K562 (cell line): ENCODE results near the gene GNG3. TPM values are rescaled to one million over a fixed set of nuclear protein-coding genes. Genes with fewer than 3 reads are reported as not detected.

ENCODE experiments used
- CEBPG ChIP-seq, 3 experiments: fragments of 200-800 bp in 1 of 3; sonication (Bioruptor generic) in 1 of 3; sonication (generic) in 1 of 3; formaldehyde crosslinking in 1 of 3; IDR thresholded peaks in 2 of 3; conservative IDR thresholded peaks in 1 of 3; 2 replicates each; pipeline versions ENCODE4 v1.6.1 to v1.8.0; 2016 to 2022; ENCODE audit warnings: missing compliant biosample characterization in 2 of 3, missing genetic modification characterization in 2 of 3, mild to moderate bottlenecking in 1 of 3, missing genetic modification reagents in 1 of 3
- CSDE1 ChIP-seq, 2 experiments: fragments of 450-650 bp; IDR thresholded peaks; 2 replicates each; pipeline ENCODE4 v1.6.1; 2016; ENCODE audit warnings: mild to moderate bottlenecking in 1 of 2
- ERF ChIP-seq: fragments of 450-650 bp; formaldehyde crosslinking; IDR thresholded peaks from 2 replicates; pipeline ENCODE4 v1.4.0; 2020; ENCODE audit warnings: mild to moderate bottlenecking, mixed read lengths
- KLF16 ChIP-seq: IDR thresholded peaks from 2 replicates; pipeline ENCODE4 v1.6.1; 2016; ENCODE audit warnings: antibody characterized with exemption
- MYBL2 ChIP-seq, 2 experiments: fragments of 450-650 bp in 1 of 2; sonication (generic) in 1 of 2; formaldehyde crosslinking in 1 of 2; IDR thresholded peaks; 2 replicates each; pipeline versions ENCODE4 v1.6.1 to v1.8.1; 2017 to 2022; ENCODE audit warnings: borderline replicate concordance in 1 of 2, inconsistent platforms in 1 of 2, low read depth in 1 of 2, mild to moderate bottlenecking in 1 of 2, missing genetic modification reagents in 1 of 2, moderate library complexity in 1 of 2
- RUNX1 ChIP-seq: sonication (generic); IDR thresholded peaks from 2 replicates; pipeline ENCODE4 v1.6.1; 2016; ENCODE audit warnings: antibody characterized with exemption, low read depth
- ZNF518B ChIP-seq: fragments of 250-450 bp; sonication (Bioruptor Pico); IDR thresholded peaks from 2 replicates; pipeline ENCODE4 v1.5.0; 2021; ENCODE audit warnings: mild to moderate bottlenecking, moderate library complexity
- polyA plus RNA-seq, 8 experiments: library from polyadenylated mRNA; depleted of rRNA in 4 of 8; stranded (reverse) in 5 of 8; unstranded in 3 of 8; fragments of >200 nt; fragmentation: Nextera tagmentation in 2 of 8; fragmentation: Illumina TruSeq in 1 of 8; extraction: Ambion mirVana in 2 of 8; extraction: Trizol in 1 of 8; gene quantifications; 2 replicates each; pipeline versions ENCODE4 v1.2.1 to v1.2.3, GENCODE V29; 2011 to 2014; ENCODE audit warnings: inconsistent platforms in 1 of 8, missing spikeins in 1 of 8
- total RNA-seq, 7 experiments: library from RNA; depleted of rRNA in 6 of 7; stranded (reverse); fragments of >200 nt in 6 of 7; fragmentation: Illumina TruSeq in 2 of 7; extraction: Trizol in 2 of 7; gene quantifications; 2 replicates each; pipeline versions ENCODE4 v1.2.1 to v1.2.3, GENCODE V29; 2011 to 2021; ENCODE audit warnings: low replicate concordance in 1 of 7
- TF ChIP-seq, protein P1 (sequence below), 2 experiments: fragments of 450-650 bp in 1 of 2; sonication (generic) in 1 of 2; formaldehyde crosslinking in 1 of 2; IDR thresholded peaks; 2 replicates each; pipeline versions ENCODE4 v1.7.1 to v1.9.0; 2016 to 2022; ENCODE audit warnings: inconsistent platforms in 1 of 2, mild to moderate bottlenecking in 1 of 2, missing genetic modification reagents in 1 of 2
- TF ChIP-seq, protein P2 (sequence below): fragments of 450-650 bp; conservative IDR thresholded peaks from 2 replicates; pipeline ENCODE4 v1.6.1; 2016; ENCODE audit warnings: missing genetic modification characterization, low read depth, mild to moderate bottlenecking, control low read depth, missing compliant biosample characterization

GNG3 gene
- total and polyA plus RNA-seq, 9 of the 15 experiments (the other 6 are each of a cell fraction or from before 2014, with no cell fraction given): 0.07 TPM; not detected in 8

DNA sequence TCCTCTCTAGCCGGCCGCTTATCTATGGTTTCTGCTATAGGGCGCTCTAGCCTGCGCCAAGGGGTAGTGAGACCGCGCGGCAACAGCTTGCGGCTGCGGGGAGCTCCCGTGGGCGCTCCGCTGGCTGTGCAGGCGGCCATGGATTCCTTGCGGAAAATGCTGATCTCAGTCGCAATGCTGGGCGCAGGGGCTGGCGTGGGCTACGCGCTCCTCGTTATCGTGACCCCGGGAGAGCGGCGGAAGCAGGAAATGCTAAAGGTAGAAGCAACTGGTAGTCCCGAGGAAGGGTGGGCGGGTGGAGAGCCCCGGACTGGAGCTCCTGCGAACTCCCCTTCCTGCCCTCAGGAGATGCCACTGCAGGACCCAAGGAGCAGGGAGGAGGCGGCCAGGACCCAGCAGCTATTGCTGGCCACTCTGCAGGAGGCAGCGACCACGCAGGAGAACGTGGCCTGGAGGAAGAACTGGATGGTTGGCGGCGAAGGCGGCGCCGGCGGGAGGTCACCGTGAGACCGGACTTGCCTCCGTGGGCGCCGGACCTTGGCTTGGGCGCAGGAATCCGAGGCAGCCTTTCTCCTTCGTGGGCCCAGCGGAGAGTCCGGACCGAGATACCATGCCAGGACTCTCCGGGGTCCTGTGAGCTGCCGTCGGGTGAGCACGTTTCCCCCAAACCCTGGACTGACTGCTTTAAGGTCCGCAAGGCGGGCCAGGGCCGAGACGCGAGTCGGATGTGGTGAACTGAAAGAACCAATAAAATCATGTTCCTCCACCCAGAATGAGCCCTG lies 35.7 kb upstream of the GNG3 start, which contains the start of the genes LBHD1 and UQCC3 (continued):
- TF ChIP-seq, protein P1, sequence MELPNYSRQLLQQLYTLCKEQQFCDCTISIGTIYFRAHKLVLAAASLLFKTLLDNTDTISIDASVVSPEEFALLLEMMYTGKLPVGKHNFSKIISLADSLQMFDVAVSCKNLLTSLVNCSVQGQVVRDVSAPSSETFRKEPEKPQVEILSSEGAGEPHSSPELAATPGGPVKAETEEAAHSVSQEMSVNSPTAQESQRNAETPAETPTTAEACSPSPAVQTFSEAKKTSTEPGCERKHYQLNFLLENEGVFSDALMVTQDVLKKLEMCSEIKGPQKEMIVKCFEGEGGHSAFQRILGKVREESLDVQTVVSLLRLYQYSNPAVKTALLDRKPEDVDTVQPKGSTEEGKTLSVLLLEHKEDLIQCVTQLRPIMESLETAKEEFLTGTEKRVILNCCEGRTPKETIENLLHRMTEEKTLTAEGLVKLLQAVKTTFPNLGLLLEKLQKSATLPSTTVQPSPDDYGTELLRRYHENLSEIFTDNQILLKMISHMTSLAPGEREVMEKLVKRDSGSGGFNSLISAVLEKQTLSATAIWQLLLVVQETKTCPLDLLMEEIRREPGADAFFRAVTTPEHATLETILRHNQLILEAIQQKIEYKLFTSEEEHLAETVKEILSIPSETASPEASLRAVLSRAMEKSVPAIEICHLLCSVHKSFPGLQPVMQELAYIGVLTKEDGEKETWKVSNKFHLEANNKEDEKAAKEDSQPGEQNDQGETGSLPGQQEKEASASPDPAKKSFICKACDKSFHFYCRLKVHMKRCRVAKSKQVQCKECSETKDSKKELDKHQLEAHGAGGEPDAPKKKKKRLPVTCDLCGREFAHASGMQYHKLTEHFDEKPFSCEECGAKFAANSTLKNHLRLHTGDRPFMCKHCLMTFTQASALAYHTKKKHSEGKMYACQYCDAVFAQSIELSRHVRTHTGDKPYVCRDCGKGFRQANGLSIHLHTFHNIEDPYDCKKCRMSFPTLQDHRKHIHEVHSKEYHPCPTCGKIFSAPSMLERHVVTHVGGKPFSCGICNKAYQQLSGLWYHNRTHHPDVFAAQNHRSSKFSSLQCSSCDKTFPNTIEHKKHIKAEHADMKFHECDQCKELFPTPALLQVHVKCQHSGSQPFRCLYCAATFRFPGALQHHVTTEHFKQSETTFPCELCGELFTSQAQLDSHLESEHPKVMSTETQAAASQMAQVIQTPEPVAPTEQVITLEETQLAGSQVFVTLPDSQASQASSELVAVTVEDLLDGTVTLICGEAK (IDR thresholded peaks at IDR 0.05): peak; percentile 76
- TF ChIP-seq, protein P1 (CRISPR knock-in tag; IDR thresholded peaks at IDR 0.05): no peak
- TF ChIP-seq MYBL2 (IDR thresholded peaks at IDR 0.05; ENCODE audit: low read depth): no peak
- no peak for TF ChIP-seq MYBL2 (CRISPR knock-in tag; IDR thresholded peaks at IDR 0.05; ENCODE audit: borderline replicate concordance)
- TF ChIP-seq ZNF518B (CRISPR knock-in tag): no peak
- TF ChIP-seq KLF16: no peak
- peak in 1 of 2 experiments; percentile 40; a peak in 1 of 4 replicates for TF ChIP-seq CSDE1 (IDR thresholded peaks at IDR 0.05)
- TF ChIP-seq, protein P2, sequence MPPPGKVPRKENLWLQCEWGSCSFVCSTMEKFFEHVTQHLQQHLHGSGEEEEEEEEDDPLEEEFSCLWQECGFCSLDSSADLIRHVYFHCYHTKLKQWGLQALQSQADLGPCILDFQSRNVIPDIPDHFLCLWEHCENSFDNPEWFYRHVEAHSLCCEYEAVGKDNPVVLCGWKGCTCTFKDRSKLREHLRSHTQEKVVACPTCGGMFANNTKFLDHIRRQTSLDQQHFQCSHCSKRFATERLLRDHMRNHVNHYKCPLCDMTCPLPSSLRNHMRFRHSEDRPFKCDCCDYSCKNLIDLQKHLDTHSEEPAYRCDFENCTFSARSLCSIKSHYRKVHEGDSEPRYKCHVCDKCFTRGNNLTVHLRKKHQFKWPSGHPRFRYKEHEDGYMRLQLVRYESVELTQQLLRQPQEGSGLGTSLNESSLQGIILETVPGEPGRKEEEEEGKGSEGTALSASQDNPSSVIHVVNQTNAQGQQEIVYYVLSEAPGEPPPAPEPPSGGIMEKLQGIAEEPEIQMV: 0 out of 2 replicates have a peak, but pooled peaks have one; percentile 42
- TF ChIP-seq ERF (CRISPR knock-in tag): peak; percentile 30; the same call in 1 of the 2 replicates
- TF ChIP-seq CEBPG (CRISPR knock-in tag; IDR thresholded peaks at IDR 0.05): peak; percentile 24; the same call in 1 of the 2 replicates
- no peak for TF ChIP-seq CEBPG (tag; conservative IDR thresholded peaks at IDR 0.05 in 1 of 2, IDR thresholded peaks at IDR 0.05 in 1 of 2)
- TF ChIP-seq RUNX1: no peak
